Erythroblast (primary cell): Measurements from ENCODE around the gene USP15.

ENCODE experiments used
- GATA1 ChIP-seq: IDR thresholded peaks from 2 replicates; pipeline ENCODE4 v1.6.1; 2011; ENCODE audit warnings: low read depth, mild to moderate bottlenecking, control low read depth, low read length, moderate library complexity
- POLR2A ChIP-seq: IDR thresholded peaks from 2 replicates; pipeline ENCODE4 v1.6.1; 2011; ENCODE audit warnings: mild to moderate bottlenecking, low read length

DNA sequence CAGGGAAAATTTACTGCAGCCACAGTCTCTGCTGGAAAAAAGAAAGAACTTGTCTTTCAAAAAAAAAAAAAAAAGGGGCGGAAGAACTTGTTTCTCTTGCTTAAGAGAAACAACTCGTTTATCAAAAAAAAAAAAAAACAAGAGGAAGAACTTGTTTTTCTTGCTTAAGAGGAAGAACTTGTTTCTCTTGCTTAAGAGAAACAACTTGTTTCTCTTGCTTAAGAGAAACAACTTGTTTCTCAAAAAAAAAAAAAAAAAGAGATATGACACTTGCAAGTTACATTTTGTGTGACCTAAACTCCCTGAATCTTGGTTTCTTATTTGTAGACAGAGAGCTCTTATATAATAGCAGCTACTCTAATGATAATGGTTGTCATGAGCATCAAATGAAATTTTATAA is 44.7 kb upstream of the USP15 start:
- TF ChIP-seq POLR2A = no peak
- no peak for TF ChIP-seq GATA1
